Measurements from ENCODE around the gene C11orf52. TPM values are rescaled to one million over a fixed set of nuclear protein-coding genes. Genes with fewer than 3 reads are reported as not detected.
A peak's percentile ranks its signal among the peaks of the same experiment; 100 is the strongest.

The C11orf52 gene
- total and polyA plus RNA-seq, 2 donors (not counting 1 experiment from before 2014, with no cell fraction given) = not detected

DNA sequence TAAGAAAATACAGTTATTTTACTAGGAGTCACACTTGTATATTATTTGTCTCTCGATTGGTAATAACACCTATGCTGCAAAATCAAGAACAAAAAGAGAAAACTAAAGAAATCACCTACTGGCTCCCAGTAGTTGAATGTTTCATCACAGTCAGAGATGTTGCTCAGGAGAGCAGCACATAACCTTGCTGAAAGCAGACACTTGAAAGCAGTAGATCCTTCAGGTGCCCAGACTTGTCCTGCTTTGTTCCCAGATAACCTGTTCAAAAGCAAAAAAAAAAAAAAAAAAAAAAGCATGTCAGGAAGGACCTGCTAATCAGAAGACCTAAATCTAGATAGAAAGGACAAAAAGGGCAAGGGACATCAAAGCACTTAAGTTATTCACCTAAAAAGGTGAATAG, 48.6 kb upstream of the C11orf52 start:
- WGBS (ENCODE audit: insufficient coverage) = 100% methylated on average over 1 of the region's 1 CpG
- H3K4me1 Mint-ChIP-seq = peaks cover 17% of the 10 kb centered on the region
- no peak overlapping the region for H3K9ac ChIP-seq (ENCODE audit: low read length)

DNA sequence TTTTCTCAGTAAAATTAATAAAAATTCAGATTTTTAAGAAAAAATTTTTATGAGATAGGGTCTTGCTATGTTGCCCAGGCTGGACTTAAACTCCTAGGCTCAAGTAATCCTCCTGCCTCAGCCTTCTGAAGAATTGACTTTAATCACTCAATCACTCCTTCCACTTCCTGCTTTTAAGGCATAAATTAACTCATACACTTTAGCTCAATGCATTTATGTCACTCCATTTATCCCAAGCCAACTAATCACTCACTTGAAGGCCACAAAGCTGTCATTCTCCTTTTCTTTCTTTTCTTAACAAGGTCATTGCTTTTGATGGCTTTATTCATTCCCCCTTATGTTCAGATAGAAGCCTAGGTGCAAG, 48.2 kb upstream of the C11orf52 start:
- Histone ChIP-seq H2AFZ (ENCODE audit: insufficient read depth, low read depth, low read length, poor library complexity, severe bottlenecking) (peak overlapping the region; percentile 86), H3K4me1 (ENCODE audit: control insufficient read depth in 2 of 2, insufficient read depth in 2 of 2, low read length in 2 of 2) (peaks cover 13 to 14% of the 10 kb centered on the region in 2 donors), H3K9ac (ENCODE audit: low read length) (peak overlapping the region; percentile 87), H3K79me2 (ENCODE audit: control insufficient read depth, insufficient read depth, low read length) (peaks cover 9% of the 10 kb centered on the region), H3K9me3 (ENCODE audit: control extremely low read depth in 1 of 3, control insufficient read depth in 2 of 3, insufficient read depth in 1 of 3, low read length in 2 of 3) (no peaks in the 10 kb centered on the region), H3K4me3 (ENCODE audit: control extremely low read depth in 1 of 5, extremely low read depth in 1 of 5, insufficient read depth in 1 of 5, low read depth in 2 of 5, low read length in 4 of 5) (peak overlapping the region; percentile 62 to 81 (median 80)), H3K36me3 (replicated peaks in 1 of 2; ENCODE audit: control extremely low read depth in 1 of 2, control insufficient read depth in 1 of 2, extremely low read depth in 1 of 2, insufficient read depth in 2 of 2, low read length in 1 of 2) (peaks cover 4 to 22% of the 10 kb centered on the region in 2 experiments), H4K20me1 (ENCODE audit: control insufficient read depth, insufficient read depth, low read length, poor library complexity, severe bottlenecking) (no peaks in the 10 kb centered on the region), H3K27ac (ENCODE audit: low read length in 2 of 2) (peak overlapping the region; percentile 72 to 91), H3K27me3 (replicated peaks in 1 of 4; ENCODE audit: control extremely low read depth in 1 of 4, control insufficient read depth in 3 of 4, insufficient read depth in 4 of 4, low read length in 3 of 4) (no peaks in the 10 kb centered on the region), H3K4me2 (replicated peaks; ENCODE audit: low read depth, low read length, poor library complexity, severe bottlenecking) (peak overlapping the region; percentile 81)
- Mint-ChIP-seq H3K4me3 (peak overlapping the region; percentile 94), H3K27ac (peak overlapping the region; percentile 94), H3K9me3 (ENCODE audit: insufficient read depth) (no peaks in the 10 kb centered on the region), H3K27me3 (no peaks in the 10 kb centered on the region), H3K4me1 (peaks cover 17% of the 10 kb centered on the region)
- intact Hi-C loops (cut with micrococcal nuclease) = loop anchor here (2.0 kb wide), 3 partner anchors 56 to 216 kb away; partner anchors contain the start of genes SDHD and TIMM8B
- CTCF ChIA-PET = interaction anchor here (0.7 to 2.1 kb wide), 11 partner anchors 8 to 409 kb away, joined by 3 to 10 read pairs (median 4); no protein-coding TSS in a partner anchor
- DNase-seq = no peak
- TF ChIP-seq EZH2 (IDR thresholded peaks at IDR 0.05; ENCODE audit: borderline replicate concordance, insufficient read depth, low read depth, low read length, poor library complexity, severe bottlenecking) = no peak
- TF ChIP-seq, protein P1, sequence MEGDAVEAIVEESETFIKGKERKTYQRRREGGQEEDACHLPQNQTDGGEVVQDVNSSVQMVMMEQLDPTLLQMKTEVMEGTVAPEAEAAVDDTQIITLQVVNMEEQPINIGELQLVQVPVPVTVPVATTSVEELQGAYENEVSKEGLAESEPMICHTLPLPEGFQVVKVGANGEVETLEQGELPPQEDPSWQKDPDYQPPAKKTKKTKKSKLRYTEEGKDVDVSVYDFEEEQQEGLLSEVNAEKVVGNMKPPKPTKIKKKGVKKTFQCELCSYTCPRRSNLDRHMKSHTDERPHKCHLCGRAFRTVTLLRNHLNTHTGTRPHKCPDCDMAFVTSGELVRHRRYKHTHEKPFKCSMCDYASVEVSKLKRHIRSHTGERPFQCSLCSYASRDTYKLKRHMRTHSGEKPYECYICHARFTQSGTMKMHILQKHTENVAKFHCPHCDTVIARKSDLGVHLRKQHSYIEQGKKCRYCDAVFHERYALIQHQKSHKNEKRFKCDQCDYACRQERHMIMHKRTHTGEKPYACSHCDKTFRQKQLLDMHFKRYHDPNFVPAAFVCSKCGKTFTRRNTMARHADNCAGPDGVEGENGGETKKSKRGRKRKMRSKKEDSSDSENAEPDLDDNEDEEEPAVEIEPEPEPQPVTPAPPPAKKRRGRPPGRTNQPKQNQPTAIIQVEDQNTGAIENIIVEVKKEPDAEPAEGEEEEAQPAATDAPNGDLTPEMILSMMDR (IDR thresholded peaks at IDR 0.05) = no peak
- no peak for ATAC-seq (ENCODE audit: low read depth)
- POLR2A ChIA-PET = interaction anchor here (0.6 to 1.5 kb wide), 3 partner anchors 56 to 268 kb away, joined by 3 to 5 read pairs (median 5); partner anchors contain the start of gene SIK2

More for the DNA sequence above, 48.6 kb upstream of the C11orf52 start:
- Histone ChIP-seq H4K20me1 (ENCODE audit: control insufficient read depth, insufficient read depth, low read length, poor library complexity, severe bottlenecking) (no peaks in the 10 kb centered on the region), H3K27me3 (replicated peaks in 1 of 4; ENCODE audit: control extremely low read depth in 1 of 4, control insufficient read depth in 3 of 4, insufficient read depth in 4 of 4, low read length in 3 of 4) (no peaks in the 10 kb centered on the region), H3K4me1 (ENCODE audit: control insufficient read depth in 2 of 2, insufficient read depth in 2 of 2, low read length in 2 of 2) (peaks cover 13 to 14% of the 10 kb centered on the region in 2 donors), H3K9me3 (ENCODE audit: control extremely low read depth in 1 of 3, control insufficient read depth in 2 of 3, insufficient read depth in 1 of 3, low read length in 2 of 3) (no peaks in the 10 kb centered on the region), H3K4me3 (ENCODE audit: control extremely low read depth in 1 of 5, extremely low read depth in 1 of 5, insufficient read depth in 1 of 5, low read depth in 2 of 5, low read length in 4 of 5) (peak overlapping the region in 1 of 5 experiments; percentile 79), H3K36me3 (replicated peaks in 1 of 2; ENCODE audit: control extremely low read depth in 1 of 2, control insufficient read depth in 1 of 2, extremely low read depth in 1 of 2, insufficient read depth in 2 of 2, low read length in 1 of 2) (peaks cover 4 to 23% of the 10 kb centered on the region in 2 experiments), H2AFZ (ENCODE audit: insufficient read depth, low read depth, low read length, poor library complexity, severe bottlenecking) (no peak overlapping the region), H3K27ac (ENCODE audit: low read length in 2 of 2) (peak overlapping the region in 1 of 2 donors; percentile 91), H3K4me2 (replicated peaks; ENCODE audit: low read depth, low read length, poor library complexity, severe bottlenecking) (peak overlapping the region; percentile 81), H3K79me2 (ENCODE audit: control insufficient read depth, insufficient read depth, low read length) (peaks cover 9% of the 10 kb centered on the region)
- CTCF ChIA-PET = interaction anchor here (0.6 to 2.1 kb wide), 9 partner anchors 8 to 442 kb away, joined by 3 to 10 read pairs (median 4); no protein-coding TSS in a partner anchor
- Mint-ChIP-seq H3K9me3 (ENCODE audit: insufficient read depth) (no peaks in the 10 kb centered on the region), H3K4me3 (no peak overlapping the region), H3K27me3 (no peaks in the 10 kb centered on the region), H3K27ac (no peak overlapping the region)
- TF ChIP-seq, protein P1 (IDR thresholded peaks at IDR 0.05) = no peak
- TF ChIP-seq EZH2 (IDR thresholded peaks at IDR 0.05; ENCODE audit: borderline replicate concordance, insufficient read depth, low read depth, low read length, poor library complexity, severe bottlenecking) = no peak
- ATAC-seq (ENCODE audit: low read depth) (no peak), DNase-seq (no peak)
- intact Hi-C loops (cut with micrococcal nuclease) = loop anchor here (2.0 kb wide), 3 partner anchors 57 to 217 kb away; partner anchors contain the start of genes SDHD and TIMM8B
- POLR2A ChIA-PET = interaction anchor here (1.4 kb wide), 1 partner anchor 57 kb away, joined by 3 read pairs; no protein-coding TSS in a partner anchor

Measured in B cell (primary cell).